NCI-H1436 (cell line): ENCODE results near the gene IQCF2.
"Not testable (repeated sequence)": the region's sequence is repeated elsewhere in the genome, so short reads cannot be mapped to it uniquely, and the experiment has no call there.

Experiments used
- DNase-seq: peaks from one replicate; lab custom pipeline; 2025; lab: John Stamatoyannopoulos, UW

IQCF2 gene

GRCh38 chr3:51860703-51861665 lies at the start of gene IQCF2:
TSS of gene IQCF2 (plus strand) at chr3:51861615. CDS start at chr3:51861667, 52 bp downstream.
- no peak for DNase-seq

DNA sequence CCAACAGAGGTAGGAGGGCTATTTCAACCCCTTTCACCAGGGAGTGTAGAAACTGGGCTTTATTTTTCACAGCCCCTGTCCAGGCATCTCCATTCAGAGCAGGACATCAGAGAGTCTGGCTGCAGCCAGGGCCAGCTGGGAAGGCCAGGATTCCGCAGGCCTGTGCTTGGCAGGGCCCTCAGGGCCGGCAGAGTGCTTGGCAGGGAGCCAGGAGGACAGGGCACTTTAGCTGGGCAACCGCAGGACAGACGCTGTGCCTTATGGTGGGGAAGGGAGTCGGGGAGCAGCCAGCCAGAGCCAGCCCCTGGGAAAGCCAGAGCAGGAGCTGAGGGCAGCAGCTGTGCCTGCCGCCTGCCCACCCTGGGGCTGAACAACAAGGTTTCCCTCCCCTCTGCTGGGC lies 47.9 kb upstream of the IQCF2 start:
- no peak for DNase-seq

GRCh38 chr3:51814034-51814433 lies 47.4 kb upstream of the IQCF2 start:
- no peak for DNase-seq

- no peak for DNase-seq
Observed at GRCh38 chr3:51815614-51816013, 45.8 kb upstream of the IQCF2 start.

- DNase-seq: no peak
Observed at GRCh38 chr3:51816723-51817122, 44.7 kb upstream of the IQCF2 start.

GRCh38 chr3:51817375-51817774 lies 44.0 kb upstream of the IQCF2 start:
- no peak for DNase-seq

GRCh38 chr3:51819151-51819550 lies 42.3 kb upstream of the IQCF2 start:
- DNase-seq: no peak

DNA sequence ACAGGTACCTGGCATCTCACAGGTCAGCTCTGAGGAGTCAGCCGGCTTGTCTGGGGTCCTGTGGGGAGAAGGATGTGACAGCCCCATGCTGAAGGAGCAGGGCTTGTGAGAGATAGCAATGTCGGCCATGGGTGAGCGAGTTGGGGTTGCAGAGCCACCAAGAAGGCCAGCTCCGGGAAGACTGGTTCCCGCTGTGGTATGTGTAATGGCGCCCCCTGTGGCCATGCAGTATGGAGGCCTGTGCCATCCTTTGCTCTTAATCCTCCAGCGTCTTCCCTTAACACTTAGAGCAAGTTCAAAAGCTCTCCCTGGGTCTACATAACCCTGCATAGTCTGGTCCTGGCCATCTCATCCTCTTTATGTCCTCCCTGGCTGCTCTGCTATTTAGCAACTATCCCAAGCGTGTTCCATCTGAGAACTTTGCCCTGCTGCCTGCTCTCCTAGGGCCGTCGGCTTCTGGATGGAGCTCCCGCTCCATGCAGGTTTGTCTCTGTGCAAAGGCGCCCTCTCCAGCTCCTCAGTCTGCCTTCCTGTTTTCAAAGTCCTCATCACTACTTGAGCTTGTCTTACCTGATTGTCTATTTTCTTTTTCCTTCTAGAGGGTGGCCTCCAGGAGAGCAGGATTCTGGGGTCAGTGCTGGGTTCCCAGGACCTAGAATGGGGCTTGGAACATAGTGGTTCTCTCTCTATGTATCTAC lies 41.6 kb upstream of the IQCF2 start:
- DNase-seq: no peak

DNA sequence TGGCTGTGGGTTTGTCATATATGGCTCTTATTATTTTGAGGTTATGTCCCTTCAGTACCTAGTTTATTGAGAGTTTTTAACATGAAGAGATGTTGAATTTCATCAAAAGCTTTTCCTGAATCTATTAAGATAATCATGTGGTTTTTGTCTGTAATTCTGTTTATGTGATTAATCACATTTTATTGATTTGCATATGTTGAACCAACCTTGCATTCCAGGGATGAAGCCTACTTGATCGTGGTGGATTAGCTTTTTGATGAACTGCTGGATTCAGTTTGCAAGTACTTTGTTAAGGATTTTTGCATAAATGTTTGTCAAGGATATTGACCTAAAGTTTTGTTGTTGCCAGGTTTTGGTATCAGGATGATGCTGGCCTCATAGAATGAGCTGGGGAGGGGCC lies 33.1 kb upstream of the IQCF2 start:
- no peak for DNase-seq

GRCh38 chr3:51830345-51830744 lies 31.1 kb upstream of the IQCF2 start:
- no peak for DNase-seq

- DNase-seq: no peak
Observed at GRCh38 chr3:51830836-51831385, 30.5 kb upstream of the IQCF2 start.

DNA sequence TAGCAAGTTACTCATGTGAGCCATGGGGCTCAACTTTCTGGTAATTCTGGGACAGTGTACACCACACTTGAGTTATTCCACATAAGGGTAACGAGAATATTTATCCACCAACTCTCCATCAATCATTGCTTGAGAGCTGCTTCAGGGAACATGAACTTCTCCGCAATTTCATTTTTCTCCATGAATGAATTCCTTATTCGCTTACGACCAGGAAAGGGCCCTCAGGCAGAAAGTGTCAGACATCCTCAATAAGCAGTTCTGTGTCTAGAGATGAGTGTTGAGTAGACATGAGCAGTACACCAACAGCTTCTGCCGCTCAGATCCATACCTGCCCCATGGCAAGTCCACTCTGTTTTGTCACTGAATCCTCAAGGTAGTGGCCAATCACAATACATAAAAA lies 24.8 kb upstream of the IQCF2 start:
- DNase-seq: no peak

GRCh38 chr3:51845129-51845528 lies 16.3 kb upstream of the IQCF2 start:
- DNase-seq: no peak

DNA sequence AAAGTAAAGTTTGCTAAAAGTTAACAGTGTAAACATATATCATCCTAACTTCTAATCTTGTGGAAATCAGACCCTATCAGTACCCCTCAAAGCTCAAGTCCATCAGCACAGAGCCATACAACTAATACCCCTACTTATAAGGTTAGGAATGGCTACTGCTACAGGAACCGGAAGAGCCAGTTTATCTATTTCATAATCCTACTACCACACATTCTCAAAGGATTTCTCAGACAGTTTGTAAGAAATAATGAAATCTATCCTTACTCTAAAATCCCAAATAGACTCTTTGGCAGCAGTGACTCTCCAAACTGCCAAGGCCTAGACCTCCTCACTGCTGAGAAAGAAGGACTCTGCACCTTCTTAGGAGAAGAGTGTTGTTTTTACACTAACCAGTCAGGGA lies 6.0 kb upstream of the IQCF2 start:
- not testable (repeated sequence) for DNase-seq

DNA sequence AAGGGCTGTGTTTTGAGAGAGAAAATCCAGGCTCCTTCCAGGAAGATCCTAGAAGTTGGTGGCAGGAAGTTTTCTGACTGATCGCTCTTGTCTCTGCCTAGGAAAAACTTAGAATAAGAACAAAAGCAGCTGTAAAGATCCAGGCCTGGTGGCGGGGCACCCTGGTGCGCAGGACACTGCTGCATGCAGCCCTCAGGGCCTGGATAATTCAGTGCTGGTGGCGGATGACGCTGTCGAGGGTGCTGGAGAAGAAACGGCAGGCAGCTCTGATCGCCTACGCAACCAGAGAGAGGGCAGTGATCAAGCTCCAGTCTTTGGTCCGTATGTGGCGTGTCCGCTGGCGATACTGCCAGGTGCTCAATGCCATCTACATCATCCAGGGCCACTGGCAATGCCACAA lies 1.5 kb downstream of the IQCF2 start:
- no peak for DNase-seq

- DNase-seq: not testable (repeated sequence)
Observed at GRCh38 chr3:51868896-51869295, 7.5 kb downstream of the IQCF2 start.

DNA sequence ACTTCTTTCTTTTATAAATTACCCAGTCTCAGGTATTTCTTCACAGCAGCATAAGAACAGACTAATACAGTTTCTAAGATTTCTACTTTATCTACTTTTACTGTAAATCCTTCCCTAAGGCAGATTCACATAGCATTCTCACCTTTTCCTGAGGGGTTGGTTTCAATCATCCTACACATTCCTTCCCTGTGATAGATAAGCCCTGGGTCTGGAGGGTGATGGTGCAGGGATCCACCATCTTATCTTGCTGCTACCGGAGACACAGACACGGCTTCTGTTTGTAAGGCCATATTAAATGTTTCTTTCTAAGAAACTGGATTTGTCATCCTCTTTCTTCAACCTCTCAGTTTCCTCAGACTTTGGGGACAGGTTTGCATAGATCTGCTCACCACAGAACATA lies 7.9 kb downstream of the IQCF2 start:
- DNase-seq: no peak

DNA sequence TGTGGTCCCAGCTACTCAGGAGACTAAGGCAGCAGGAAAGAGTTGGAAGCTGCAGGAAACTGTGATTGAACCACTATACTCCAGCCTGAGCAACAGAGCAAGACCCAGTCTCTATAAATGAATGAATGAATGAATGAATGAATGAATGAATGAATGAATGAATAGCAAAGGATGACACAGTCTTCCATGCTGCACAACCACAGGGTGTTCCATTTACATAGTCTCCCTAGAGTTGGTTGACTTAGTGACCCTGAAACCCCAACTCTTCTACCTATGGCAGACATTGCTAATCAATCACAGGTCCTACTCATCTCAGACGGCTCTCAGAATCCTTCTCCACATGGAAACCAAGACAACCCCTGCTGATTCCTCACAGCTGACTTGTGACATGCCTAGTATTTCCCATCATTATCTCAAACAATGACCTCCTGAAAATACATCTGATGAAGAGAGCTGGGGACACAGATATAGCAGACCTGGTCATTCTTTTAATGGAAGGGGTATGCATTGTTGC lies 11.9 kb downstream of the IQCF2 start:
- DNase-seq: no peak

DNA sequence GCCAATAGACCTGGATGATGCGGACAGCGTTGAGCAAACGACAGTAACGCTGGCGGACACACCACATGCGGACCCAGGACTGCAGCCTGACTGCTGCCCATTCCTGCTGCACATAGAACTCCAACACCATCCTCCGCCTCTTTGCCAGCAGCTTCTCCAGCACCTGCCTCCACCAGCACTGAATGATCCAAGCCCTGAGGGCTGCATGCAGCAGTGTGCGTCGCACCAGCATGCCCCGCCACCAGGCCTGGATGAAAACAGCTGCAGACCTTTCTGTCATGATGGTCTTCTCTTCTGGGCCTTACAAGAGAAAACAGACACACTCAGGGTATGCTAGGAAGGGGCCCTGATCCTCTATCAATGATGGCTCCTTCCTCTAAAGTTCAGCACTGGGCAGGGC lies 12.5 kb downstream of the IQCF2 start:
- no peak for DNase-seq

DNA sequence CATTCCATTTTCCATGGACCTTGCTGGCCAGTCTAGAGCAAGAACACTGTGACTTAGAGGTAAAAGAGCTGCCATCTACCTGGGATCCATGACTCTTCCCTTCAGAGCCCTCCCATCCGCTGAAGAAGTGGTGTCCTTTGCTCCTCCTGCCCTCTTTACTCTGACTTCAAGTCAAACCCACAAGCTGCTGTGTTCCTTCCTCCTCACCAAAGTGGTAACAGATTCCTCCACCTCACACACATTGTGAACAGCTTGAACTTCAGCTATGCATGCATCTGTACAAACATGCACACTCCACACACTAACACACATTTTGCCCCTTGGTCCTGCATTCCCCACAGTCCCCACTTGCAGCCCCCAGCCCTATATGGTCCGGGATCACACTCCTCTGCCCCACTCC lies 13.0 kb downstream of the IQCF2 start:
- no peak for DNase-seq

GRCh38 chr3:51874889-51875288 lies 13.5 kb downstream of the IQCF2 start:
- DNase-seq: no peak

DNA sequence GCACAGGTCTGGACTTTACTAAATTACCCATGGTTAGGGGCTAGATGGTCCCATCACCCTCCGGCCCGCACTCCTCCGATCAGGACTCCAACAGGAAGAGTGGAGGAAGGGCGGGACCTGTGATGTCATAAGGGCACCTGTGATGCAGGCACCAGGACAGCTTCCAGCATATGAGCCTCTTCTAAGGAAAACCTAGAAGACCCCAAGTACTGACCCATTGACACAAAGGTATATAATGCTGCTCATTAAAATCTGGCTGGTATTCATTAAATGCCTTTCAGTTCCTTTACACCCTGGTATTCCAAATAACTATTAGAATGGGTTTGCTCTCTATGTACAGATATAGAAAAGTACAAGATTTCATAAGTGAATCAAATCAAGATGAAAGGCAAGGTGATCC lies 14.1 kb downstream of the IQCF2 start, which contains the start of gene IQCF5:
Gene IQCF5 (minus strand): TSS at position 101 of the 400 bp plus-strand sequence. CDS start 70 bp downstream, at position 31.
- DNase-seq: no peak

GRCh38 chr3:51876186-51876585 lies 14.8 kb downstream of the IQCF2 start:
- no peak for DNase-seq
